HG02798 (cell line): ENCODE results near the gene WWOX.

Experiments used
- ATAC-seq: cut with Tn5 transposase; IDR thresholded peaks from one replicate; pipeline ENCODE4 v1.9.1; 2021; ENCODE audit warnings: mild to moderate bottlenecking; ENCODE audit not compliant: unreplicated experiment, poor library complexity

WWOX gene

GRCh38 chr16:79156761-79157160 lies 1057.3 kb downstream of the WWOX start:
- ATAC-seq = no peak

- ATAC-seq = no peak
Measured at GRCh38 chr16:79158337-79158736, 1058.9 kb downstream of the WWOX start.

GRCh38 chr16:79159261-79160049 lies 1060.0 kb downstream of the WWOX start:
- ATAC-seq = no peak

GRCh38 chr16:79162977-79163376 lies 1063.5 kb downstream of the WWOX start:
- ATAC-seq = no peak

- ATAC-seq = no peak
Measured at GRCh38 chr16:79163691-79164387, 1064.4 kb downstream of the WWOX start.

GRCh38 chr16:79164388-79164995 lies 1065.0 kb downstream of the WWOX start:
- ATAC-seq = no peak

GRCh38 chr16:79165079-79165478 lies 1065.6 kb downstream of the WWOX start:
- ATAC-seq = no peak

GRCh38 chr16:79165506-79165905 lies 1066.1 kb downstream of the WWOX start:
- ATAC-seq = no peak

GRCh38 chr16:79167893-79168292 lies 1068.4 kb downstream of the WWOX start:
- no peak for ATAC-seq

GRCh38 chr16:79168321-79168720 lies 1068.9 kb downstream of the WWOX start:
- no peak for ATAC-seq

- ATAC-seq = no peak
Measured at GRCh38 chr16:79169239-79169638, 1069.8 kb downstream of the WWOX start.

- ATAC-seq = no peak
Measured at GRCh38 chr16:79170555-79171246, 1071.2 kb downstream of the WWOX start.

- ATAC-seq = no peak
Measured at GRCh38 chr16:79171504-79171903, 1072.0 kb downstream of the WWOX start.

GRCh38 chr16:79171931-79172705 lies 1072.7 kb downstream of the WWOX start:
- no peak for ATAC-seq

GRCh38 chr16:79172976-79173500 lies 1073.6 kb downstream of the WWOX start:
- ATAC-seq = no peak

- ATAC-seq = no peak
Measured at GRCh38 chr16:79173919-79174318, 1074.5 kb downstream of the WWOX start.

- no peak for ATAC-seq
Measured at GRCh38 chr16:79175286-79176057, 1076.0 kb downstream of the WWOX start.

GRCh38 chr16:79177018-79177417 lies 1077.6 kb downstream of the WWOX start:
- ATAC-seq = no peak

GRCh38 chr16:79181419-79181818 lies 1082.0 kb downstream of the WWOX start:
- ATAC-seq = no peak
